IPS-20b (cell line): ENCODE results near the gene C9orf50.

Experiments used
- H3K27ac ChIP-seq: one replicate; pipeline ENCODE4 v1.5.1; 2013; ENCODE audit warnings: low read length
- H3K27me3 ChIP-seq: 2 replicates; pipeline ENCODE4 v1.6.1; 2013; ENCODE audit warnings: mild to moderate bottlenecking, low read length, inconsistent platforms; ENCODE audit not compliant: insufficient read depth
- H3K36me3 ChIP-seq: 2 replicates; pipeline ENCODE4 v1.6.1; 2013; ENCODE audit warnings: low read depth, mild to moderate bottlenecking, inconsistent platforms, low read length, moderate library complexity; ENCODE audit not compliant: insufficient read depth
- H3K4me1 ChIP-seq: 2 replicates; pipeline ENCODE4 v1.6.1; 2013; ENCODE audit warnings: mild to moderate bottlenecking, control low read depth, inconsistent platforms, low read length, moderate library complexity; ENCODE audit not compliant: insufficient read depth
- H3K4me3 ChIP-seq: 2 replicates; pipeline ENCODE4 v1.5.1; 2013; ENCODE audit warnings: mild to moderate bottlenecking, low read length, inconsistent platforms
- H3K9ac ChIP-seq: 2 replicates; pipeline ENCODE4 v1.6.1; 2013; ENCODE audit warnings: low read depth, mild to moderate bottlenecking, inconsistent platforms, low read length, moderate library complexity
- H3K9me3 ChIP-seq: 2 replicates; pipeline ENCODE4 v1.6.1; 2013; ENCODE audit warnings: mild to moderate bottlenecking, low read depth, low read length, inconsistent platforms; ENCODE audit not compliant: insufficient read depth

C9orf50 gene

DNA sequence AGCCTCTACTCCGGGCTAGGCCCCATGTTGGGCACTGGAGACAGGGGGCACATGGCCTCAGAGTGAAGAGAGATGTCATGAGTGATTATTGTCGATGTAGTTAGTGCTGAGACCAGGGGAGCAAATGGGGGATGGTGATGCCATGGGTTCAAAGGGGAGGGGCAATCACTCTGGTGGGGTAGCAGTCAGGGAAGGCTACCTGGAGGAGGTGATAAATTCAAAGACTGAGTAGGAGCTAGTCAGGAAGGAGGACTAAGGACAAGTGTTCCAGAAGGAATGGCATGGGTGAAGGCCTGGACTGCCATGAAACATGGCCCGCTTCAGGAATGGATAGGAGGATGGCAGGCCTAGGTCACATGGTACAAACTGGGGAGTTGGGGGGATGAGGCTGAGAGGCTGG lies 41.6 kb downstream of the C9orf50 start:
- Histone ChIP-seq H3K9me3 (no peaks in the 10 kb centered on the region), H3K4me3 (no peak overlapping the region), H3K4me1 (no peaks in the 10 kb centered on the region), H3K36me3 (no peaks in the 10 kb centered on the region), H3K9ac (no peak overlapping the region), H3K27me3 (no peaks in the 10 kb centered on the region), H3K27ac (no peak overlapping the region)

DNA sequence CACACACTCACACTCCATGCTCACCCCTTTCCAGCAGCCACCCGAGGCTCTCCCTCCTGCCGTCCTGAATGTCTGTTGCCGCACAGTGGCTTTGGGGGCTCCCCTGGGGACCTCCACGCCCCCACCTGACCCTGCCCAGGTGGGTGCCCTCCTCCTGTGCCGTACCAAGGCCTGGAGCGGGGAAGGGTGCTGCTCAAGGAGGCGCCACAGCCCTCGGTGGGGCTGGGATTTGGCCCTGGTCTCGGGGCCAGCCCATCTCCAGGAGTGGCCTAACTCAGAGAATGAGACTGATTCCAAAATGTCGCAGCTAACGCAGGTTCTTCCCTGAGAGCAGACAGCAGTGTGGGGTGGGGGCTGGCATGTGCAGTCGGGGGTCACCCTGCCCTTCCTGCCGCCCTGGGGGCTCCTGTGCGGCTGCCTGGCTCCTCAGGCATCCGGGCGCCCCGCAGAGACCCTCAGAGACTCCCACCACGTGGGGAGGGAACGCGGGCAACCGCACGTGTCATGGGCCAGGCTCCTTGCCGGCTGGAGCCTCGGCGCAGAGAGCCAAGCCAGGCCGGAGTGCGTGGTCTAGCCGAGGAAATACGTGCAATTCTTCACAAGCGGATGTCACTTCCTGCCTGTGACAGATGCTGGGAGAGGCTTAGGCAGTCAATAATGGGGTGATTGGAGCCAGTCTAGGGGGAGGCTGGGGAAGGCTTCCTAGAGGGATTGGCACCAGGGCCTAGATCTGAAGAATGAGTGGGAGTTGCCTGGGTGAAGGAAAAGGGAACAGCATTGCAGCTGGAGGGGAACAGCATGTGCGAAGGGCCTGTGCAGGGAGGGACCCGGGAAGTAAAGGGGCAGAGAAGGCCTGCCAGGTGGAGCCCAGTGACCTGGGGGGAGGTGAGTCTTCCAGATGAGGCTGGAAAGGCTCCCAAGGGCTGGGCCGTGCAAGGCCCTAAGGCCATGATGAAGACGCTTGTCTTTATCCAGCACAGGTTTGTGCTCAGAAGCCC lies 44.1 kb downstream of the C9orf50 start:
- no peak overlapping the region for H3K27ac ChIP-seq
- H3K9me3 ChIP-seq: no peaks in the 10 kb centered on the region

DNA sequence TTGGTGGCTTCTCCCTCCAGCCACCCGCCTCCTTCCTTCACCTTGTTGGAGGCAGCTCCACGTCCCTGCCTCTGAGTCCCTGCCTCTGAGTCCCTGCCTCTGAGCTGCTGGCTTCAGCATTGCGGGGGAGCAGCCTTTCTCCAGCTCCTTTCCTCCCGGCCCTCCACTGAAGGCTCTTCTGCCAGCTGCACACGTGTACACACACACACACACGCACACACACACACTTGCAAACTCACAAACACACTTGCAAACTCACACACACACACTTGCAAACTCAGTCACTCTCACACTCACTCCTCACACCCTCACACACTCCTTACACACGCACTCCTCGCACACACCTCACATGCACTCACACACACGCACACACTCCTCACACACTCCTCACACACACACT lies 45.1 kb downstream of the C9orf50 start:
- Histone ChIP-seq H3K9ac (no peak overlapping the region), H3K4me3 (no peak overlapping the region), H3K4me1 (no peaks in the 10 kb centered on the region; the same call in 1 of the 2 replicates), H3K27me3 (no peaks in the 10 kb centered on the region), H3K36me3 (no peaks in the 10 kb centered on the region), H3K9me3 (no peaks in the 10 kb centered on the region), H3K27ac (no peak overlapping the region)

More for the DNA sequence above, 44.1 kb downstream of the C9orf50 start:
- Histone ChIP-seq H3K27me3 (no peaks in the 10 kb centered on the region), H3K4me3 (no peak overlapping the region), H3K4me1 (no peaks in the 10 kb centered on the region), H3K36me3 (no peaks in the 10 kb centered on the region), H3K9ac (no peak overlapping the region)

DNA sequence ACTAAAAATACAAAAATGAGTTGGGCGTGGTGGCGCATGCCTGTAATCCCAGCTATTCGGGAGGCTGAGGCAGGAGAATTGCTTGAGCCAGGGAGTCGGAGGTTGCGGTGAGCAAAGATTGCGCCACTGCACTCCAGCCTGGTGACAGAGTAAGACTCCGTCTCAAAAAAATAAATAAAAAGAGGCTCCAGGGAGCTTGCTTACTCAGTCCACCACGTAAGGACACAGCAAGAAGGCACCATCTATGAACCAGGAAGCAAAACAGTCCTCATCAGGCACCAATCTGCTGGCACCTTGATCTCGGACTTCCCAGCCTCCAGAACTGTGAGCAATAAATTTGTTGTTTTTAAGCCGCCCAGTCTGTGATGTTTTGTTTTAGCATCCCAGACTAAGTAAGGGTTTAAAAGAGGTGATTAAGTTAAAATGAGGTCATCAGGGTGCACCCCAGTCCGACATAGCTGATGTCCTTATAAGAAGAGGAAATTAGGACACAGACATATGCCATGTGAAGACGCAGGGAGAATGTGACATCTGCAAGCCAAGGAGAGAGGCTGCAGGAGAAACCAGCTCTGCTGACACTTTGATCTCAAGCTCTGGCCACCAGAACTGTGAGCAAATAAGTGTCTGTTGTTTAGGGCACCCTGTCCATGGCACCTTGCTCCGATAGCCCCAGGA lies 45.9 kb downstream of the C9orf50 start:
- no peaks in the 10 kb centered on the region for H3K27me3 ChIP-seq
- H3K4me1 ChIP-seq: no peaks in the 10 kb centered on the region; the same call in 1 of the 2 replicates
- H3K9me3 ChIP-seq: no peaks in the 10 kb centered on the region
- H3K36me3 ChIP-seq: no peaks in the 10 kb centered on the region
- no peak overlapping the region for H3K9ac ChIP-seq
- H3K4me3 ChIP-seq: no peak overlapping the region
- H3K27ac ChIP-seq: no peak overlapping the region

DNA sequence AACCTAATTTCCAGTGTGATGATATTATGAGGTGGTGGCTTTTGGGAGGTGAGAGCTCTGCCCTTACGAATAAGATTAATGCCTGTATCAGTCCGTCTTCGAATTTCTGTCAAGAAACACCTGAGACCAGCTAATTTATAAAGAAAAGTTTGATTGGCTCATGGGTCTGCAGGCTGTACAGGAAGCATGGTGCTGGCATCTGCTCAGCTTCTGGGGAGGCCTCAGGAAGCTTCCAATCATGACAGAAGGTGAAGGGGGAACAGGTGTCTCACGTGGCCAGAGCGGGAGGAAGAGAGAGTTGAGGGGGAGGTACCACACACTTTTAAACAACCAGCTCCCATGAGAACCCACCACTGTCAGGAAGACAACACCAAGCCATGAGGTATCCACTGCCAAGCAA lies 46.9 kb downstream of the C9orf50 start:
- Histone ChIP-seq H3K27me3 (peaks cover 6% of the 10 kb centered on the region; the same call in 1 of the 2 replicates), H3K9me3 (no peaks in the 10 kb centered on the region), H3K36me3 (no peaks in the 10 kb centered on the region), H3K27ac (no peak overlapping the region), H3K4me3 (no peak overlapping the region), H3K4me1 (peaks cover 5% of the 10 kb centered on the region; the same call in 1 of the 2 replicates), H3K9ac (no peak overlapping the region)

DNA sequence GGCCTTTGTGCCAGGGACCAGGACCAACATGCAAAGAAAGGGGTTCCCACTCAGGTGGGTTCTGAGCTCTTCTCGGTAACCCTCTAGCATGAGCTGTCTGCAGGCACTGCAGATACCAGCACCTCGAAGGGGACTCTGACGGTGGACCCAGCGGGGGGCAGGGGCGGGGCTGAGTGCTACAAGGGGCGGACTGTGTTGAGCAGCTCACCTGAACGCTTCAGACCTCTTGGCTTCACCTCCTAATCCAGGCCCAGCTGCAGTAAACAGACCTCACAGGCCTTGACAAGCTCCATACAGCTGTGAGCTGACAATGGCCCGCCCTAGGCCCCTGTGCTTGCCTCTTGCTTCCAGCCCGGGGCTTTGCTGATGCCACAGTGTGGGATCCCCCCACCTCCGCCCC lies 48.4 kb downstream of the C9orf50 start:
- H3K9ac ChIP-seq: no peak overlapping the region
- no peaks in the 10 kb centered on the region for H3K36me3 ChIP-seq
- no peak overlapping the region for H3K27ac ChIP-seq
- peaks cover 9% of the 10 kb centered on the region; the same call in 1 of the 2 replicates for H3K4me1 ChIP-seq
- no peaks in the 10 kb centered on the region for H3K9me3 ChIP-seq
- H3K4me3 ChIP-seq: no peak overlapping the region
- H3K27me3 ChIP-seq: peaks cover 14% of the 10 kb centered on the region; the same call in 1 of the 2 replicates

DNA sequence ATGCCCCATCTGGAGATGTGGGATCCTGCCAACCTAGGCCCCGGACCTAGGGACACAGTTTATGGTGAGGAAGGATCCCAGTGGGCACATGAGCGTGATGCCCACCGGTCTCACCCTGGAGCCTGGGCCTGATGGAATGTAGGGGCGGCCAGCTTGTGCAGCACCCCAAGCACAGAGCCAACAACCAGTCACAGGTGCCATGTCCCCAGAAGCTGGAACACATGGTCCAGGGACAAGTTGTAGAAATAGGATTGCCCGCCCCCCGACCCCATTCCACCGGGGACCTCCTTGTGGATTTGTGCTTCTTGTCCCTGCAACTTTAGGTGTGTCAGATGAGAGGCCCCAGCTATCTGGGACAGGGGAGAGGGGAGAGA lies 48.9 kb downstream of the C9orf50 start:
- peaks cover 14% of the 10 kb centered on the region; the same call in 1 of the 2 replicates for H3K27me3 ChIP-seq
- H3K36me3 ChIP-seq: no peaks in the 10 kb centered on the region
- no peak overlapping the region for H3K4me3 ChIP-seq
- H3K4me1 ChIP-seq: peaks cover 9% of the 10 kb centered on the region; the same call in 1 of the 2 replicates
- no peak overlapping the region for H3K27ac ChIP-seq
- no peak overlapping the region for H3K9ac ChIP-seq
- H3K9me3 ChIP-seq: no peaks in the 10 kb centered on the region

DNA sequence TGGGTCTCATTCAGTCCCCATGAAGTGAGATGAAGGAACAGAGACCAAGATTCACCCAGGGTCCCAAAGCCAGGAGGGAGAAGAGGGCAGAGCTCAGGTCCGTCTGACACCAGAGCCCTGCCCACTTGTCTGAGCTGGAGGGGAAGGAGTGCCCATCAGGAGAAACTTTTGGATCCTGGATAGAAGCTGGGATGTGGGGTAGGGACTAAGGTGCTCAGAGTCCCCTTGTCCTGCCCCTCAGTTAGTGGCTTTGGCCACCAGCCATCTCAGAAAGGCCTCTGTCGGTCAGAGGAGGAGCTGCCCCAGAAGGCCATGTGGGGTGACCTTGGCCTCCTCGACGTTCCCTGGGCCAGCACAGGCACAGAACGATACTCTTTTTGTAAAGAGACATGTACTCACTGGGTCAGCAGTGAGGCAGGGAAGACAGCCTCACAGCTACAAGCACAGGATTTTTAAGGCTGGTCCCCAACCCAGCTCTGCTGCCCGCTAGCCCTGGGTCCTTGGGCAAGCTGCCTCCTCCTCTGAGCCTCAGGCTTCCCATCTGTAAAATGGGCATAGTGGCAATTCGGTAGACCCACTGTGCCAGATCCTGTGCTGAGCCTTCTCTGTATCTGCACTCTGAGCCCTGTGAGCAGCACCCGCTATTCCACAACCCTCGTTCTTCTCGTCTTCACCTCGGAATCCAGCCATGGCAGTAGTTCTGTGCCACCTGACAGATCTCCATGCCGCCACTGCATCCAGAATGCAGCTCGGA lies 49.4 kb downstream of the C9orf50 start:
- H3K9ac ChIP-seq: no peak overlapping the region

DNA sequence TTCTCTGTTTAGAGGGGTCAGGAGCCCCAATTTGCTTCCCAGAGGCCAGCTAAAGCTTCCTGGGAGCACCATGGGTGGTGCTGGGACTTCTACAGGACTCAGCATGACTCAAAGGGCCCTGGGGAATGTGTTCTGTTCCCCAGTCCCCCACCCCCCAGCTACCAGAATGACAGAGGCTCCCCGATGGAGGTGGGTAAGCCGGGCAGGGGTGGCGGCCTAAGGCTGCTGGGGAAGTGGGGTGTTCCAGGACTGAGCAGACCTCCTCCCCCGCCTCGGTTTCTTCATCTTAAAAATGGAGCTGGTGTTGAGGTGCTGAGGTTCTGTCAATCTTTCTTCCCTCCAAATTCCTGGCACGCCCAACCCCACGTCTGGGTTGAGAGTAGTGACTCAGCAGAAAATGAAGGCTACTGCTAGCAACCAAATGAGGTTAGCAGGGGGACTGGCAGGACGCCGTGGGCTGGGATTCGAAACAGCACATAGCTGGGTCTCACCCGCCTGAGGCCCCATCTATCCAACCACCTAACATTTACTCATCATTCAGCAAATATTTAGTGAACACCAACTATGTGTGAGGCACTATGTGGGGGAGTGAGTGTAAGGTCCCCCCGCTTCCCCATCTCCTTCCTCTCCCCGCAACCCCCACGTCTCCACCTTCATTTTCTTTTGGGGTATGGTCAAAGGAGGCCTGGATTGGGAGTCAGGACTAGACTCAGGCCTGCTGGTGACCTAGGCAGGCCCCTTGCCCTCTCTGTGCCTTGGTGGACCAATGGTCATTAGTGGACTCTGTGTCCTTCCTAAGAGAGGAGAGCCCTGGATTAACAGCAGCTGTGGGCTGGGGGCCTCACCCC lies 50.2 kb downstream of the C9orf50 start:
- Histone ChIP-seq H3K27ac (no peak overlapping the region), H3K9ac (peak overlapping the region; percentile 35; the same call in 1 of the 2 replicates), H3K9me3 (no peaks in the 10 kb centered on the region), H3K27me3 (peaks cover 14% of the 10 kb centered on the region; the same call in 1 of the 2 replicates), H3K4me1 (peaks cover 9% of the 10 kb centered on the region; the same call in 1 of the 2 replicates), H3K36me3 (no peaks in the 10 kb centered on the region), H3K4me3 (no peak overlapping the region)

More for the DNA sequence above, 49.4 kb downstream of the C9orf50 start:
- Histone ChIP-seq H3K27ac (no peak overlapping the region), H3K4me3 (no peak overlapping the region), H3K36me3 (no peaks in the 10 kb centered on the region), H3K4me1 (peaks cover 9% of the 10 kb centered on the region; the same call in 1 of the 2 replicates), H3K9me3 (no peaks in the 10 kb centered on the region), H3K27me3 (peaks cover 14% of the 10 kb centered on the region; the same call in 1 of the 2 replicates)

DNA sequence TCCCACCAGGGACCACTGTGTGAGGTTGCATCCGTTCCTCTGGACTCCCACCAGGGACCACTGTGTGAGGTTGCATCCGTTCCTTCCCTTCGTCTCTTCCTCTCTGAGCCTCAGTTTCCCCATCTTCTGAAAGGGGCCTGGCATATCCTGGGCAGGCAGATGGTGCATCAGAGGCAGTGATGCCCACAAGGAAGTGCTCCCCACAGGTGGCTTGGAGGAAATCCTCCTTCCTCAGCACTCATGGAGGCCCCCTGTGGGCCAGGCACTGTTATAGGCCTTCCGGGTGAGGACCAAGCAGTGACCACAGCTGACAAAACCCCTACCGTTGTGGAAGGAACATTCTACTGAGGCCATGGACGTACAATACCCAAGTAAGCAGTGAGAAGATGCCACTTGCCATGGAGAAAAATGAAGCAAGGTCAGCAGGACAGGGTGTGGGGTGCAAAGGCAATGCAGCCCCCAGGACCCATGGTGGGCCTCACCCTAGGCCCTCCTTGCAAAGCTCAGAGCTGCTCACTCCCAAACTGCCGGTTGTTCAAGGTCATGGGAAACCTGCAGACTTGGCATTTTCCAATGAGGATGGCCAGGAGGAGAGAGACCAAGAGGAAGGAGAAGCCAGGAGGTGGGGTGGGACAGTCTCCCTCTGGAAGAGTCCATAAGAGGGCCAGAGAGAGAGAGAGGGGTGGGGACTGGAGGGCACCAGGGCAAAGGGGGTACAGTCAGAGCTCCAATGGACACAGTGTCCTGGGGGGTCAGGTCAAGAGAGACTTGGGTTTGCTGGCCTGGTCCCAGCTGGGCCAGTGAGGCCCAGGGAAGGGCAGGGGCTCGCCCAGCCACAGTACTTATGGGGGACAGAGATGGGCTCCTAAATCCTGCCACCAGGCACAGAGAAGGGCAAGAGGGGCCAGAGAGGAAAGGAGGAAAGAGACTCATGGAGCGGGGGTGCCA lies 51.1 kb downstream of the C9orf50 start:
- Histone ChIP-seq H3K4me3 (peak overlapping the region; percentile 21; the same call in 1 of the 2 replicates), H3K4me1 (peaks cover 9% of the 10 kb centered on the region; the same call in 1 of the 2 replicates), H3K36me3 (no peaks in the 10 kb centered on the region), H3K27ac (no peak overlapping the region), H3K9ac (no peak overlapping the region), H3K9me3 (no peaks in the 10 kb centered on the region), H3K27me3 (peaks cover 14% of the 10 kb centered on the region; the same call in 1 of the 2 replicates)
